ENCODE data around the gene PCAT6.

Gene PCAT6

DNA sequence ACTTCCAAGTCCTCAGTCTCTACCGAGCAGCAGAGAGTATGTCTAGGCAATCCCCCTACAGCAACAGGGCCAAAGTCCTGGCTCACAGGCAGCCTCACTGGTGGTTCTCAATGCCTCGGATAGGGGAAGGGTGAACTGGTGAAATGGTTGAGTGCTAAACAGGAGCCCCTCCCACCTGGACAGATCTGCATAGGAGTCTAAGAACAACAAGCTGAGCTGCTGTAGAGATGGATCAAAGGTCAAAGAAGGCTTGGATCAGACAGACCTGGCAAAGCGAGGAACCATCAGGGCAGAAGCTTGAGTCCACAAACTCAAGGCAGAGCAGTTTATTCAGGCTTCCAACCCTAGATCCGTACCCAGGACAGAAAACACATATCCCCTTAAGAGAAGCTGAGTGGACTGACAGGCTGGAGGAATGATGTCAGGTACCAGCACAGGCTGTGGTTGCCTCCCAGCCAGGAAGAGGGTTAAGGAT, 46.4 kb downstream of the PCAT6 start:
- TF ChIP-seq TAF1 (IDR thresholded peaks at IDR 0.05; ENCODE audit: borderline replicate concordance, low read depth, low read length): no peak
- no peak for FAIRE-seq
- DNase-seq (ENCODE audit: insufficient read length): no peak

DNA sequence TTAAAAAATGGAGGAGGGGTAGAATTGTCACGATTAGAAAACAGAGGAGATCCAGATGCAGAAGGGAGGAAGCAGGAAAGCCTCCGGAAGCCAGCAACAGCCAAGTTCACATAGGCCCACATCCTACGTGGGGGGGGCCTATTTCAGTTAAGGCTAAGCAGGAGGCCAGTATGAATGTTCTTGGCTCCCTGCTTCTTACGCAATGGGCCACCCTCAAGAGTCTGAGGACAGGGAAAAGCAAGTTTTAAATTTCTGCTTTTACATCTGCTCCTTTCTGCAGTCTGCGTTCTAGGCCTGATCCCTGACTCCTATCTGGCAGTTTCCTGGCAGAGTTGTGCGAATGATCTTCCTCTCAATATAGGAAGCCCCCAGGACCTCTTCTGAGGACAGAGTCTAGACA, 47.6 kb downstream of the PCAT6 start:
- no peak for TF ChIP-seq POLR2AphosphoS5 (IDR thresholded peaks at IDR 0.05; ENCODE audit: low read depth, low read length)
- no peak for TF ChIP-seq POLR2A (IDR thresholded peaks at IDR 0.05; ENCODE audit: low read depth, low read length)
- no peak for TF ChIP-seq TAF1 (IDR thresholded peaks at IDR 0.05; ENCODE audit: borderline replicate concordance, low read depth, low read length)
- FAIRE-seq: no peak
- DNase-seq (ENCODE audit: insufficient read length): no peak

DNA sequence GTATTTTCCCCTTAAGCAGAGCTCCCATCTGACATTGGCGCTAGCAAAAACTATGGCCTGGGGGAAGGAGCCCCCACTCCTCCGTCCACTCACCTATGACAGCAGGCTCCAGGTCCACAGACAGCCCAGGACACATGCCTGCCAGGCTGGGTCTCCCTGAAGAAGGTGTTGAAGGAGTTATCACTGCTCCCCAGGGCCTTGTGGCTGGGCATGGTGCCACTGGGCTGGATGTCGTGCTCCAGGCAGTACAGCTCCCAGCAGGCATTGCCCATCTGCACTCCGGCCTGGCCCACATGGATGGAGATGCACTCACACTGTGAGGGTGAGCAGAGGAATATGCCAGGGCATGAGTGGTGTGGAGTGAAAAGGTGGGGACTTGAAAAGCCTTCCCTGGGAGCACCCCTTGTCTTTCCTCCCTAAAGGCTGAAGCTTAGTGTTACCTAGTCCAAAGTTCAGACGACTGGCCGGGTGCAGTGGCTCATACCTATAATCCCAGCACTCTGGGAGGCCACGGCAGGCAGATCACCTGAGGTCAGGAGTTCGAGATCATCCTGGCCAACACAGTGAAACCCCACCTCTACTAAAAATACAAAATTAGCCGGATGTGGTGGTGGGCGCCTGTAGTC, 48.1 kb downstream of the PCAT6 start:
- TF ChIP-seq TAF1 (IDR thresholded peaks at IDR 0.05; ENCODE audit: borderline replicate concordance, low read depth, low read length) (no peak), POLR2A (IDR thresholded peaks at IDR 0.05; ENCODE audit: low read depth, low read length) (no peak), POLR2AphosphoS5 (IDR thresholded peaks at IDR 0.05; ENCODE audit: low read depth, low read length) (no peak)
- FAIRE-seq: no peak

DNA sequence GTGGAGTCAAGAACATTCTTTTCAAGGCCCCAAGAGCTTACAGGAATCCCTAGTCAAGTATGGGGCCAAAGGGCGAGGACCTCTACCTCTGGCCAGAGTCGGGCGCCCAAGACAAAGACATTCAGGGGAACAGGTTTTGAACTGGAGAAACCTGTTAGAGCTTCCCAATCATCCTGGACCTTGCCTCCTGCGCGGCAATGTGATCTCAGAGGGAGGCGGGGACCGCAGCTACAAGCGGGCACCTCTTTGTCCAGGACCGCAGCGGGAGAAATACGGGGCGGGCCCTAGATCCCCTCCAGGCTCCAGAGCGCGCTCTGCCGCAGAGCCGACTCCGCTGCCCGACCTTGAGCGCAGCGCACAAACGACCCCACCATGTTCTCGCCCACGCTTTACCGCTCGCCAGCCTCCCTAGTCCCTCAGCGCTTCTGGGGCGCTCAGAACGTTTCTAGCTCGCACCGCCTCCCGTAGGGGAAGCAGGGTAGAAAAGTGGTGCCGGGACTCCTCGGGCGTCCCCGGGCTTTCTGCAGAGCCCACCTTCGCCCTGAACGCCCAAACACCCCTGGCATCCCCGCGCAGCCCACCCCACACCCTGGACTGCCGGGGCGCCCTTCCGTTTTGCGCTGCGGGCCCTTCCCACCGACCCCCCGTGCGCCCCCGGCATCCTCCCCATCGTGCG, 50.1 kb downstream of the PCAT6 start:
- TF ChIP-seq TAF1 (IDR thresholded peaks at IDR 0.05; ENCODE audit: borderline replicate concordance, low read depth, low read length): no peak
- no peak for TF ChIP-seq POLR2AphosphoS5 (IDR thresholded peaks at IDR 0.05; ENCODE audit: low read depth, low read length)
- no peak for TF ChIP-seq POLR2A (IDR thresholded peaks at IDR 0.05; ENCODE audit: low read depth, low read length)
- no peak for FAIRE-seq
- peak; percentile 44 for DNase-seq (ENCODE audit: insufficient read length)

More for the DNA sequence above, 48.1 kb downstream of the PCAT6 start:
- no peak for DNase-seq (ENCODE audit: insufficient read length)

All from GM12892 (cell line).